Mucosa of descending colon (tissue), 3 donors: ENCODE data around the gene BET1L. TPM values are rescaled to one million over a fixed set of nuclear protein-coding genes. Genes with fewer than 3 reads are reported as not detected.

ENCODE experiments used
- total RNA-seq, 3 donors: library from RNA; stranded (reverse); fragmentation: NEBNext Ultra II Directional in 2 of 3; extraction: Animal tissue kit (Norgen Biotek cat#: 25700) in 2 of 3; gene quantifications; one replicate each; pipeline versions ENCODE4 v1.2.1 to v1.2.4, GENCODE V29; 2021 to 2023
- donor health status: DM: no; HTN: no; CAD: no; lungs with moderate emphysema.
- donor health status: DM: no; HTN: no; CAD: no.
- donor health status: DM: no; HTN: yes; CAD: no.

The BET1L gene
- total RNA-seq, 3 donors from 2014 or later: 51.5 to 59.9 (median 55.8) TPM

Other genes with a start within 250 kb of the BET1L start
- gene SCGB1C1, start 14.3 kb downstream of the BET1L start, total RNA-seq: not detected
- gene RIC8A, start 309 bp upstream of the BET1L start, total RNA-seq: 10 to 100 TPM; 75.1 to 93.1 (median 82.2) TPM
- gene SIRT3, start 28.9 kb upstream of the BET1L start, total RNA-seq: 10 to 100 TPM; 19.3 to 22.1 (median 22.0) TPM
- 100 to 1,000 TPM in 1 of 3 donors, 10 to 100 TPM in 2; 92.6 to 110 (median 96.4) TPM for gene PSMD13, start 29.6 kb upstream of the BET1L start, total RNA-seq
- gene NLRP6, start 71.0 kb upstream of the BET1L start, total RNA-seq: 1 to 10 TPM in 1 of 3 donors, under 1 TPM in 2; 0.66 to 2.6 (median 0.72) TPM
- gene PGGHG, start 81.7 kb upstream of the BET1L start, total RNA-seq: 10 to 100 TPM; 21.2 to 37.1 (median 29.7) TPM
- not detected for gene IFITM5, start 92.1 kb upstream of the BET1L start, total RNA-seq
- 100 to 1,000 TPM in 2 of 3 donors, 10 to 100 TPM in 1; 57.2 to 254 (median 111) TPM for gene IFITM2, start 100.4 kb upstream of the BET1L start, total RNA-seq
- gene IFITM1, start 106.6 kb upstream of the BET1L start, total RNA-seq: 100 to 1,000 TPM in 1 of 3 donors, 10 to 100 TPM in 2; 80.2 to 182 (median 87.3) TPM
- gene IFITM3, start 113.5 kb upstream of the BET1L start, total RNA-seq: 100 to 1,000 TPM in 2 of 3 donors, 10 to 100 TPM in 1; 76.1 to 410 (median 353) TPM
- 10 to 100 TPM in 1 of 3 donors, 1 to 10 TPM in 2; 2.1 to 11.8 (median 2.2) TPM for gene B4GALNT4, start 162.1 kb upstream of the BET1L start, total RNA-seq
- gene PKP3, start 186.8 kb upstream of the BET1L start, total RNA-seq: 100 to 1,000 TPM in 2 of 3 donors, 10 to 100 TPM in 1; 73.3 to 174 (median 143) TPM
- gene SIGIRR, start 207.6 kb upstream of the BET1L start, total RNA-seq: 100 to 1,000 TPM; 103 to 190 (median 116) TPM
- 100 to 1,000 TPM in 2 of 3 donors, 10 to 100 TPM in 1; 85.2 to 179 (median 131) TPM for gene ANO9, start 234.6 kb upstream of the BET1L start, total RNA-seq
- gene PTDSS2, start 242.9 kb upstream of the BET1L start, total RNA-seq: 10 to 100 TPM; 19.2 to 34.8 (median 27.3) TPM